OCI-LY3 (cell line): ENCODE results near the gene RTN3.

Source experiments
- H2AFZ ChIP-seq: fragments of 200-600, 300-600 bp; shearing (Covaris generic); 2 replicates; pipeline ENCODE4 v1.6.0; 2014; ENCODE audit warnings: antibody characterized with exemption, low read depth, low read length
- H3K27ac ChIP-seq: fragments of 200-600, 300-600 bp; sonication (generic); 2 replicates; pipeline ENCODE4 v1.5.1; 2014; ENCODE audit warnings: mild to moderate bottlenecking, low read length, moderate library complexity, mixed read lengths
- H3K27me3 ChIP-seq: fragments of 200-600, 300-600 bp; sonication (generic); 2 replicates; pipeline ENCODE4 v1.6.1; 2014; ENCODE audit warnings: low read depth, low read length, mixed read lengths
- H3K36me3 ChIP-seq: fragments of 200-600, 300-600 bp; sonication (generic); replicated peaks from 2 replicates; pipeline ENCODE3; 2014; ENCODE audit warnings: low read depth, low read length, mixed read lengths
- H3K4me1 ChIP-seq: fragments of 300-600, 200-600 bp; sonication (generic); 2 replicates; pipeline ENCODE4 v1.6.1; 2014; ENCODE audit warnings: low read length, mixed read lengths
- H3K4me2 ChIP-seq: fragments of 200-600, 300-600 bp; sonication (generic); 2 replicates; pipeline ENCODE4 v1.6.1; 2014; ENCODE audit warnings: low read length, mixed read lengths
- H3K4me3 ChIP-seq: fragments of 300-600, 200-600 bp; sonication (generic); 2 replicates; pipeline ENCODE4 v1.5.1; 2014; ENCODE audit warnings: antibody characterized with exemption, mild to moderate bottlenecking, low read length, moderate library complexity
- H3K79me2 ChIP-seq: fragments of 300-600, 200-600 bp; shearing (Covaris generic); 2 replicates; pipeline ENCODE4 v1.6.1; 2014; ENCODE audit warnings: mild to moderate bottlenecking, low read length, mixed read lengths
- H3K9ac ChIP-seq: fragments of 300-600, 200-600 bp; shearing (Covaris generic); 2 replicates; pipeline ENCODE4 v1.6.0; 2014; ENCODE audit warnings: mild to moderate bottlenecking, low read length, moderate library complexity
- H3K9me3 ChIP-seq: fragments of 200-600, 300-600 bp; shearing (Covaris generic); 2 replicates; pipeline ENCODE4 v1.6.1; 2014; ENCODE audit warnings: low read length, mixed read lengths; ENCODE audit not compliant: insufficient read depth
- H4K20me1 ChIP-seq: fragments of 200-600, 300-600 bp; sonication (generic); 2 replicates; pipeline ENCODE4 v1.6.1; 2016; ENCODE audit warnings: low read length, mixed read lengths; ENCODE audit not compliant: insufficient read depth
- CTCF ChIP-seq: fragments of 200-600, 300-600 bp; sonication (generic); IDR thresholded peaks from 2 replicates; pipeline ENCODE4 v1.5.1; 2014; ENCODE audit warnings: antibody characterized with exemption, low read length, low read depth
- EZH2phosphoT487 ChIP-seq: fragments of 200-600 bp; shearing (Covaris generic); IDR thresholded peaks from 2 replicates; pipeline ENCODE4 v1.6.1; 2018; ENCODE audit warnings: antibody characterized with exemption, mixed run types, low read depth

RTN3 gene

DNA sequence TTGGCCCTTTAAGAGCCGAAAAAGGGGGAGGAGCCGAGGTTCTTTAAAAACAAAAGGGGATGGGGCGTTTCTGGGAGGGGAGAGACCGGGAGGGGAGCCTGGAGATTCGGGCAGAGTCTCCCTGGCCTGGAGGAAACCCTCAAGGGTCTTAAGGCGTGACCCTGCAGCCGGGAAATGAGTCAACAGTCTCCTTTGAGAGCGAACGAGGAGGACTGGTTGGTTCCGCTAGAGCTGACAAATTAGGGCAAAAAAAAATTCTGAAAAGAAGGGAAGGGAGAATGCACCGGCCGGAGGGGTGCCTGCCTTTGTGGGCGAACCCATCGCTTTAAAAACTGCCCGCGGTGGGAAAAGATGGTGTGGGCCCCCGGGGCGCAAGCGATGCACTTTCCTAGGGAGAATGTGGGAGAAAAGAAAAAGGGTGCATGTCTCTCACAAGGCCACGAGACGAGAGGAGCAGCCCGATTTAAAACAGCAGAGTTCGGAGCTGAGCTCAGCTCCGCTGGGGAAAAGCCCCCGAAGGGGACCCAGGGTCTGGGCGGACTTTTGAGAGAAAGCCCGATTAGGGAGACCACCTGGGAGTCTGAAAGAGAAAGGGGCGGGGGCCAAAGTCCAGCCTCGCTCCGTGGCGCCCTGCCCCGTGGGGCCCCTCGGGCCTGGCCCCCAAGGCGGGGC, 86.4 kb downstream of the RTN3 start:
- no peaks in the 10 kb centered on the region for H3K36me3 ChIP-seq
- TF ChIP-seq CTCF (no peak), EZH2phosphoT487 (no peak)
- H3K27me3 ChIP-seq = peaks cover 25% of the 10 kb centered on the region
- peak overlapping the region; percentile 81 for H3K9ac ChIP-seq
- H3K4me2 ChIP-seq = peak overlapping the region; percentile 88
- H4K20me1 ChIP-seq = peaks cover 20% of the 10 kb centered on the region
- H3K27ac ChIP-seq = peak overlapping the region; percentile 48
- peak overlapping the region; percentile 94 for H3K4me3 ChIP-seq
- H3K9me3 ChIP-seq = no peaks in the 10 kb centered on the region
- peaks cover 22% of the 10 kb centered on the region for H3K79me2 ChIP-seq
- H2AFZ ChIP-seq = peak overlapping the region; percentile 63
- H3K4me1 ChIP-seq = peaks cover 15% of the 10 kb centered on the region

DNA sequence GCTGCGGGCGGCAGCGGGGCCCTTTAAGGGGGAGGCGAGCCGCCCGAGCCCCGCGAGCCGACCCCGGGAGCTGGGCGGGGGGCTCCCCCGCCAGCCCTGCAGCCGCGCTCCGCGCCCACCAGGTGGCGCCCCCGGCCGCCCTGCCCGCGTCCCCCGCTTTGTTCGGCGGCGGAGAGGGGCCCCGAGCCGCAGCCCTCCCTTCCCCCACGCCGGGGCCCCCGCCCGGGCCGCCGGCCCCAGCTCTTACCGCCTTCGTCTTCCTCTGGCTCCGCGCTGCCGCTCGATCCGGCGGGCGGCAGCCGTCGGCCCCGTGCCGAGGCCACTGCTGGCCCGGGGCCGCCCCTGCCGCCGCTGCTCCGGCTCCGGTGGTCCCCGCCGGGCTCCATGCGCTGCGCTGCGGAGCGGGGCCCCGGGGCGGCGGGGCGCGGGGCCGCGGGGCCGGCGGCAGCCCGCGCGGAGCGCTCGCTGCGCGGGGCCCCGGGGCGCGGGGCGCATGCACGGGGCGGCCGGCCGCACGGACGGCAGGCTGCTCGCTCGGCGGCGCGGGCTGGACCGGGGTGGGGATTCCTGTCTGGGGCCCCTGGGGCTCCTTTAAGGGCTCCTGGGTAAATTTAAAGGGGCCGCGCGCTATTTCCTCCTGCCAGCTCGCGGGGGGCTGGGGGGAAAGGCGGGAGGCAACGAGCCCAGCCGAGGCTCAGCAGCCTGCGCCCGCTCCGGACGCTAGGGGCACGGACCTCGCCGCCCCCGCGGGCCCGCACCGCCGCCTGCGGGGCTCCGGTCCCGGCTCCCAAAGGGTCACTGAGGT, 87.1 kb downstream of the RTN3 start, which contains the start of gene ZFTA:
Gene ZFTA, minus strand, starts transcription at position 539 of the 805 bp plus-strand sequence. Its CDS starts 153 bp downstream, at position 386.
- Histone ChIP-seq H3K4me2 (peak within 1 kb of the TSS; percentile 88), H3K79me2 (peaks cover 22% of the 10 kb centered on the region), H3K36me3 (no peaks in the 10 kb centered on the region), H2AFZ (peak within 1 kb of the TSS; percentile 63), H4K20me1 (peaks cover 20% of the 10 kb centered on the region), H3K4me3 (peak within 1 kb of the TSS; percentile 94), H3K27me3 (peaks cover 29% of the 10 kb centered on the region), H3K27ac (peak within 1 kb of the TSS; percentile 48), H3K4me1 (peaks cover 15% of the 10 kb centered on the region), H3K9ac (peak within 1 kb of the TSS; percentile 81), H3K9me3 (no peaks in the 10 kb centered on the region)
- TF ChIP-seq CTCF (peak; percentile 41), EZH2phosphoT487 (no peak)

DNA sequence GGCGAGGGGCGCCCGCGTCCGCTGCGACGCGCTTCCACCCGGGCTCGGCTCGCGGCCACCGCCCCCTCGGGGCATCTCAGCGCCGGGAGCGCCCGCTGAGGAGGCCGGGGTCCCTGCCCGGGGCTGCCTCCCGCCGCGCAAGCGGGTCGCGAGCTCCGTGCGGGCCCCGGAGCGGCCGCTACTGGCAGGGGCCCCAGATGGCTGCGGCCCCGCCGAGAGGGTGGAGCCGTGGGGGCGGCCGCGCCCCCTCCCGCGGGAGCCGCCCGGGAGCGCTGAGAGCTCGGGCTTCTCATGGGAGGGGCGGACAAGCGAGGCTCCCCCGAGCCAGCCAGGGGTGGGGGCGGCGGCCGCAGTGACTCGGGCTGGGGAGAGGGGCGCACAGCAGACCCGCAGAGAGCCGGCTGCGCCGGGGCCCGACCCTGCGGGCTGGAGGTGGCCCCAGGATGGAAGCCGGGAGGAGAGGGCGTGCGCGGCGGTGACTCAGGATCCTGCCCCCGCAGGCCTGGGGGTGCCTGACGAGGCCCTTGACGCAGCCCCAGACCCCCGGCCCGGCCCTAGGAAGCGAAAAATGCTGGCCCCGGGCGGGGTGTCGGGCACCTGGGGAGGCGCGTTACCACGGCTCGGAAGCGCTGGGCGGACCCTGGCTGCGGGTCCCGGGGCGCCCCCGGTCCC, 87.9 kb downstream of the RTN3 start:
- peak overlapping the region; percentile 68 for H3K9ac ChIP-seq
- TF ChIP-seq EZH2phosphoT487 = no peak
- no peak for TF ChIP-seq CTCF
- H3K27ac ChIP-seq = no peak overlapping the region
- H3K4me3 ChIP-seq = peak overlapping the region; percentile 94
- peak overlapping the region; percentile 82 for H3K4me2 ChIP-seq
- H3K36me3 ChIP-seq = no peaks in the 10 kb centered on the region
- H3K79me2 ChIP-seq = peaks cover 22% of the 10 kb centered on the region
- H3K27me3 ChIP-seq = peaks cover 29% of the 10 kb centered on the region
- H3K4me1 ChIP-seq = peaks cover 15% of the 10 kb centered on the region
- no peaks in the 10 kb centered on the region for H3K9me3 ChIP-seq
- peaks cover 20% of the 10 kb centered on the region for H4K20me1 ChIP-seq
- peak overlapping the region; percentile 47 for H2AFZ ChIP-seq
